Measurements from ENCODE around the gene IFITM5. TPM values are rescaled to one million over a fixed set of nuclear protein-coding genes. Genes with fewer than 3 reads are reported as not detected.
"Not testable (repeated sequence)": the region's sequence is repeated elsewhere in the genome, so short reads cannot be mapped to it uniquely, and the experiment has no call there.

The IFITM5 gene
- total and polyA plus RNA-seq, 4 donors = not detected

GRCh38 chr11:270451-271318 is 28.6 kb downstream of the IFITM5 start:
- Histone ChIP-seq H3K27ac (ENCODE audit: low read depth in 1 of 2, low read length in 1 of 2) (no peak overlapping the region), H3K9me3 (ENCODE audit: control insufficient read depth in 4 of 4, insufficient read depth in 3 of 4, low read length in 3 of 4) (no peaks in the 10 kb centered on the region), H3K9ac (ENCODE audit: insufficient read depth in 1 of 2, low read length in 2 of 2) (no peak overlapping the region), H3K4me3 (no peak overlapping the region), H3K4me1 (ENCODE audit: control insufficient read depth in 5 of 5, insufficient read depth in 5 of 5, low read length in 5 of 5) (peaks cover 0 to 7% (median 0%) of the 10 kb centered on the region in 5 donors), H3K36me3 (ENCODE audit: control insufficient read depth in 4 of 4, insufficient read depth in 4 of 4, low read length in 4 of 4) (no peaks in the 10 kb centered on the region), H3K27me3 (ENCODE audit: control insufficient read depth in 3 of 3, insufficient read depth in 3 of 3, low read length in 2 of 3) (peaks cover 0 to 15% (median 4%) of the 10 kb centered on the region in 3 donors)
- TF ChIP-seq CTCF (IDR thresholded peaks at IDR 0.05; ENCODE audit: control extremely low read depth, extremely low read depth) = no peak
- DNase-seq (no peak), ATAC-seq (ENCODE audit: insufficient read depth, low FRiP score) (no peak)
- 84 to 88% methylated on average over 18 of the region's 18 CpGs for WGBS, 2 donors

GRCh38 chr11:269146-269890 is 30.0 kb downstream of the IFITM5 start:
- Histone ChIP-seq H3K4me3 (peak overlapping the region; percentile 24), H3K9ac (ENCODE audit: insufficient read depth in 1 of 2, low read length in 2 of 2) (peak overlapping the region in 1 of 2 donors; percentile 46)
- WGBS, 2 donors = 16 to 31% methylated on average over 21 of the region's 21 CpGs

DNA sequence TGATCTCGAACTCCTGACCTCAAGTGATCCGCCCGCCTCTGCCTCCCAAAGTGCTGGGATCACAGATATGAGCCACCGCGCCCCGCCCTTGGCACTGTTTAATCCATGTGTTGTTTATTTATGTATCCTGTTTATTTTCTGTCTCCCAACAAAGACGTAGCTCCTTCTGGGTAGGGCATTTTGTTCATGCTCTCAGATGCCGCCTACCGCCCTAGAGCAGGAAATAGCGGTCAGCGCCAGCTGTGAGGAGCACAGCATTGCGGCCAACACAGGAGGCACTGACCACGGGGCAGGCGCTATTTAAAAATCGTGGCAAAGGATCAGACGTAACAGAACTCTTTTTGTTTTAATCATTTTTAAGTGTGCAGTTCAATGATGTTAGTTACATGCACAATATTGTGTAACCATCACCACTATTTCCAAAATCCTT is 30.6 kb downstream of the IFITM5 start:
- H3K9ac ChIP-seq (ENCODE audit: insufficient read depth in 1 of 2, low read length in 2 of 2); H3K27me3 ChIP-seq (ENCODE audit: control insufficient read depth in 3 of 3, insufficient read depth in 3 of 3, low read length in 2 of 3); H3K9me3 ChIP-seq (ENCODE audit: control insufficient read depth in 4 of 4, insufficient read depth in 3 of 4, low read length in 3 of 4); H3K4me1 ChIP-seq (ENCODE audit: control insufficient read depth in 5 of 5, insufficient read depth in 5 of 5, low read length in 5 of 5); H3K36me3 ChIP-seq (ENCODE audit: control insufficient read depth in 4 of 4, insufficient read depth in 4 of 4, low read length in 4 of 4); H3K4me3 ChIP-seq: not testable (repeated sequence)
- WGBS, 2 donors = 10 to 26% methylated on average over 15 to 16 of the region's 16 CpGs
- H3K27ac ChIP-seq (ENCODE audit: low read depth in 1 of 2, low read length in 1 of 2) = peak overlapping the region in 1 of 2 donors; percentile 93
- DNase-seq (peak; percentile 62 to 81 (median 78)), ATAC-seq (ENCODE audit: insufficient read depth, low FRiP score) (peak; percentile 77)

More at GRCh38 chr11:269146-269890, 30.0 kb downstream of the IFITM5 start:
- no peaks in the 10 kb centered on the region for H3K36me3 ChIP-seq (ENCODE audit: control insufficient read depth in 4 of 4, insufficient read depth in 4 of 4, low read length in 4 of 4)
- no peak for ATAC-seq (ENCODE audit: insufficient read depth, low FRiP score)
- H3K27ac ChIP-seq (ENCODE audit: low read depth in 1 of 2, low read length in 1 of 2) = peak overlapping the region in 1 of 2 donors; percentile 93
- peak in 1 of 3 donors; percentile 41 for DNase-seq
- H3K27me3 ChIP-seq (ENCODE audit: control insufficient read depth in 3 of 3, insufficient read depth in 3 of 3, low read length in 2 of 3) = peaks cover 0 to 7% (median 4%) of the 10 kb centered on the region in 3 donors
- H3K9me3 ChIP-seq (ENCODE audit: control insufficient read depth in 4 of 4, insufficient read depth in 3 of 4, low read length in 3 of 4) = no peaks in the 10 kb centered on the region
- peaks cover 0 to 7% (median 0%) of the 10 kb centered on the region in 5 donors for H3K4me1 ChIP-seq (ENCODE audit: control insufficient read depth in 5 of 5, insufficient read depth in 5 of 5, low read length in 5 of 5)
- TF ChIP-seq CTCF (IDR thresholded peaks at IDR 0.05; ENCODE audit: control extremely low read depth, extremely low read depth) = no peak

GRCh38 chr11:267491-267994 is 31.8 kb downstream of the IFITM5 start:
- H3K4me1 ChIP-seq (ENCODE audit: control insufficient read depth in 5 of 5, insufficient read depth in 5 of 5, low read length in 5 of 5) = peaks cover 0 to 7% (median 0%) of the 10 kb centered on the region in 5 donors
- no peaks in the 10 kb centered on the region for H3K9me3 ChIP-seq (ENCODE audit: control insufficient read depth in 4 of 4, insufficient read depth in 3 of 4, low read length in 3 of 4)
- no peak overlapping the region for H3K9ac ChIP-seq (ENCODE audit: insufficient read depth in 1 of 2, low read length in 2 of 2)
- no peak for ATAC-seq (ENCODE audit: insufficient read depth, low FRiP score)
- H3K27me3 ChIP-seq (ENCODE audit: control insufficient read depth in 3 of 3, insufficient read depth in 3 of 3, low read length in 2 of 3) = no peaks in the 10 kb centered on the region
- H3K36me3 ChIP-seq (ENCODE audit: control insufficient read depth in 4 of 4, insufficient read depth in 4 of 4, low read length in 4 of 4) = no peaks in the 10 kb centered on the region
- no peak overlapping the region for H3K4me3 ChIP-seq
- no peak for DNase-seq
- H3K27ac ChIP-seq (ENCODE audit: low read depth in 1 of 2, low read length in 1 of 2) = peak overlapping the region in 1 of 2 donors; percentile 92
- 26 to 27% methylated on average over 17 of the region's 18 CpGs for WGBS, 2 donors
- no peak for TF ChIP-seq CTCF (IDR thresholded peaks at IDR 0.05; ENCODE audit: control extremely low read depth, extremely low read depth)

Data from lung (tissue), 12 donors.